HG03095 (cell line): Measurements from ENCODE around the gene TMEM266.

Source experiments
- ATAC-seq: cut with Tn5 transposase; IDR thresholded peaks from one replicate; pipeline ENCODE4 v1.9.1; 2021; ENCODE audit warnings: moderate library complexity; ENCODE audit not compliant: unreplicated experiment

The TMEM266 gene

GRCh38 chr15:76123031-76123430, 63.2 kb downstream of the TMEM266 start:
- no peak for ATAC-seq

GRCh38 chr15:76127169-76127568, 67.4 kb downstream of the TMEM266 start:
- ATAC-seq = no peak

- no peak for ATAC-seq
Measured at GRCh38 chr15:76127880-76128279, 68.1 kb downstream of the TMEM266 start.

- no peak for ATAC-seq
Measured at GRCh38 chr15:76134537-76134936, 74.8 kb downstream of the TMEM266 start.

- no peak for ATAC-seq
Measured at GRCh38 chr15:76135516-76135915, 75.7 kb downstream of the TMEM266 start.

GRCh38 chr15:76138436-76138835, 78.7 kb downstream of the TMEM266 start:
- ATAC-seq = no peak

GRCh38 chr15:76139368-76140073, 79.7 kb downstream of the TMEM266 start:
- no peak for ATAC-seq

- no peak for ATAC-seq
Measured at GRCh38 chr15:76140074-76140464, 80.3 kb downstream of the TMEM266 start.

GRCh38 chr15:76146812-76147211, 87.0 kb downstream of the TMEM266 start:
- ATAC-seq = no peak

- no peak for ATAC-seq
Measured at GRCh38 chr15:76147906-76148570, 88.3 kb downstream of the TMEM266 start.

GRCh38 chr15:76149291-76149915, 89.6 kb downstream of the TMEM266 start:
- ATAC-seq = no peak

GRCh38 chr15:76150513-76150912, 90.7 kb downstream of the TMEM266 start:
- peak; percentile 15 for ATAC-seq

GRCh38 chr15:76150971-76151598, 91.3 kb downstream of the TMEM266 start:
- peak; percentile 60 for ATAC-seq

- no peak for ATAC-seq
Measured at GRCh38 chr15:76151599-76151974, 91.8 kb downstream of the TMEM266 start.

GRCh38 chr15:76152197-76152596, 92.4 kb downstream of the TMEM266 start:
- no peak for ATAC-seq

- ATAC-seq = no peak
Measured at GRCh38 chr15:76153241-76154197, 93.7 kb downstream of the TMEM266 start.

GRCh38 chr15:76155731-76156130, 95.9 kb downstream of the TMEM266 start:
- ATAC-seq = no peak

GRCh38 chr15:76158226-76158625, 98.4 kb downstream of the TMEM266 start:
- ATAC-seq = no peak

- ATAC-seq = no peak
Measured at GRCh38 chr15:76158815-76159214, 99.0 kb downstream of the TMEM266 start.

GRCh38 chr15:76159282-76159681, 99.5 kb downstream of the TMEM266 start:
- no peak for ATAC-seq
